Epithelial cell of proximal tubule (primary cell): ENCODE data around the gene HSD11B2. TPM values are rescaled to one million over a fixed set of nuclear protein-coding genes. Genes with fewer than 3 reads are reported as not detected.

ENCODE experiments used
- DNase-seq: peaks from one replicate; pipeline ENCODE4 v3.0.0-alpha.2; 2011; ENCODE audit warnings: low read depth
- H3K4me3 ChIP-seq: 2 replicates; pipeline ENCODE4 v1.5.1; 2011; ENCODE audit warnings: low read depth, mild to moderate bottlenecking, low read length
- CTCF ChIP-seq: conservative IDR thresholded peaks from 2 replicates; pipeline ENCODE4 v1.5.1; 2012; ENCODE audit warnings: low read depth, mild to moderate bottlenecking, low read length
- total RNA-seq: library from RNA; depleted of rRNA; stranded (reverse); fragments of >200 nt; gene quantifications from 2 replicates; pipeline ENCODE4 v1.2.3, GENCODE V29; 2015

HSD11B2 gene
- total RNA-seq, 1 donor from 2014 or later: 2.2 TPM

DNA sequence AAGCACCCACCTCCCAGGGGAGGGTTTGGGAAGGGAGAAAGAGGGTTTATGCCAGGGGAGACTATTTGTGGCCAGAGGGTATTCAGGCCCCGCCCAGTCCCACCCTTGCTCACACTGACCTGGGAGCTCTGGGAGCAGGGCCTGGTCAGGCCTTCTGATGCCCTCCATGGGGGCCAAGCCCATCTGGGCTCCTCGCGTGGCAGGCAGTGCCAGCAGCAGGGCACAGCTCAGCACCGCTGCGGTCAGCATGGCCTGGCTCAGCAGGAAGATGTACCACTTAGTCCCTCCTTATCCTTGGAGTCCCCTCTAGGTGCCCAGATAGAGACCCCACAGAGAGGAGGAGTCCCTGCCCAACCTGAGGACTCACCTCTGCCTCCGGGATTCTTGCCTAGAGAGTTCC is 52.2 kb downstream of the HSD11B2 start, which contains the start of gene AGRP:
Gene AGRP (minus strand): TSS at position 398 of the 400 bp plus-strand sequence. CDS start 149 bp downstream, at position 249.
- no peak for TF ChIP-seq CTCF
- no peak for DNase-seq
- no peak within 1 kb of the TSS for H3K4me3 ChIP-seq

GRCh38 chr16:67483731-67484525 is 53.0 kb downstream of the HSD11B2 start:
- no peak for DNase-seq
- H3K4me3 ChIP-seq: no peak overlapping the region
- TF ChIP-seq CTCF: no peak

DNA sequence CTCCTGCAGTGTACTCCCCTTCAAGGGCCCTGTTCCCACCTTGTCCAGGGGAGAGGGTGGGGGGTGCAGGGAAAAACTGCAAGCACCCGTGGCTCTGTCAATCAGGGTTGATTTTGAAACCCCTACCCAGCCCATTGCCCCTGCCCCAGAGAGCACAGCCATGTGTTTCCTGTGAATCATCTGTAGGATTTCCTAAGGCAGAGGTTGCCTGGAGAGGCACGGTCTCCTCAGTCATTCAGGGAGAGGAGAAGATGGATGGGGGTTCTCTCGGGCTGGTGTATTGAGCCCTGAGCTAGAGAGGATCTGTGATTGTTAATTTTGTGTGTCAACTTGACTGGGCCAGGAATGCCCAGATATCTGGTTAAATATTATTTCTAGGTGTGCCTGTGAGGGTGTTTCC is 55.9 kb downstream of the HSD11B2 start:
- no peak for DNase-seq
- H3K4me3 ChIP-seq: no peak overlapping the region
- TF ChIP-seq CTCF: no peak

Other genes starting within 250 kb of the HSD11B2 start
- gene MATCAP1, start 247.2 kb upstream of the HSD11B2 start, total RNA-seq: 5.1 and 11.4 TPM in 2 replicates
- 1.2 TPM in 1 of 2 replicates, not detected in the other for gene EXOC3L1, start 241.0 kb upstream of the HSD11B2 start, total RNA-seq
- gene E2F4, start 239.0 kb upstream of the HSD11B2 start, total RNA-seq: 78.9 and 108 TPM in 2 replicates
- gene ELMO3, start 232.0 kb upstream of the HSD11B2 start, total RNA-seq: 4.0 and 11.0 TPM in 2 replicates
- 49.0 and 54.8 TPM in 2 replicates for gene TMEM208, start 204.0 kb upstream of the HSD11B2 start, total RNA-seq
- 16.4 and 20.1 TPM in 2 replicates for gene FHOD1, start 183.6 kb upstream of the HSD11B2 start, total RNA-seq
- gene SLC9A5, start 182.1 kb upstream of the HSD11B2 start, total RNA-seq: 0.14 and 0.23 TPM in 2 replicates
- 6.6 and 10.2 TPM in 2 replicates for gene PLEKHG4, start 151.6 kb upstream of the HSD11B2 start, total RNA-seq
- 0.14 and 0.35 TPM in 2 replicates for gene KCTD19, start 104.4 kb upstream of the HSD11B2 start, total RNA-seq
- gene LRRC36, start 104.3 kb upstream of the HSD11B2 start, total RNA-seq: 0.07 and 0.52 TPM in 2 replicates
- gene TPPP3, start 37.6 kb upstream of the HSD11B2 start, total RNA-seq: 0.36 TPM in 1 of 2 replicates, not detected in the other
- 1.8 and 7.3 TPM in 2 replicates for gene ZDHHC1, start 14.6 kb upstream of the HSD11B2 start, total RNA-seq
- gene ATP6V0D1, start 50.0 kb downstream of the HSD11B2 start, total RNA-seq: 97.9 and 120 TPM in 2 replicates
- not detected in 2 replicates for gene AGRP, start 52.4 kb downstream of the HSD11B2 start, total RNA-seq
- gene RIPOR1, start 97.7 kb downstream of the HSD11B2 start, total RNA-seq: 44.5 and 74.9 TPM in 2 replicates
- gene CTCF, start 131.4 kb downstream of the HSD11B2 start, total RNA-seq: 25.9 and 32.0 TPM in 2 replicates
- 1.3 and 2.7 TPM in 2 replicates for gene CARMIL2, start 214.0 kb downstream of the HSD11B2 start, total RNA-seq
- gene ACD, start 229.1 kb downstream of the HSD11B2 start, total RNA-seq: 71.6 and 73.2 TPM in 2 replicates
- 13.3 and 15.9 TPM in 2 replicates for gene PARD6A, start 229.8 kb downstream of the HSD11B2 start, total RNA-seq
- gene ENKD1, start 235.6 kb downstream of the HSD11B2 start, total RNA-seq: 12.2 and 17.4 TPM in 2 replicates
- 4.7 and 5.9 TPM in 2 replicates for gene C16orf86, start 235.7 kb downstream of the HSD11B2 start, total RNA-seq